CD4-positive, alpha-beta T cell treated with Interferon alpha-2 for 1 hour (primary cell): ENCODE data around the gene INO80E.
"Not testable (repeated sequence)": the region's sequence is repeated elsewhere in the genome, so short reads cannot be mapped to it uniquely, and the experiment has no call there.

Experiments used
- DNase-seq, 2 donors: peaks; one replicate each; pipeline ENCODE4 v3.0.0-alpha.2; 2020 to 2022

Gene INO80E

DNA sequence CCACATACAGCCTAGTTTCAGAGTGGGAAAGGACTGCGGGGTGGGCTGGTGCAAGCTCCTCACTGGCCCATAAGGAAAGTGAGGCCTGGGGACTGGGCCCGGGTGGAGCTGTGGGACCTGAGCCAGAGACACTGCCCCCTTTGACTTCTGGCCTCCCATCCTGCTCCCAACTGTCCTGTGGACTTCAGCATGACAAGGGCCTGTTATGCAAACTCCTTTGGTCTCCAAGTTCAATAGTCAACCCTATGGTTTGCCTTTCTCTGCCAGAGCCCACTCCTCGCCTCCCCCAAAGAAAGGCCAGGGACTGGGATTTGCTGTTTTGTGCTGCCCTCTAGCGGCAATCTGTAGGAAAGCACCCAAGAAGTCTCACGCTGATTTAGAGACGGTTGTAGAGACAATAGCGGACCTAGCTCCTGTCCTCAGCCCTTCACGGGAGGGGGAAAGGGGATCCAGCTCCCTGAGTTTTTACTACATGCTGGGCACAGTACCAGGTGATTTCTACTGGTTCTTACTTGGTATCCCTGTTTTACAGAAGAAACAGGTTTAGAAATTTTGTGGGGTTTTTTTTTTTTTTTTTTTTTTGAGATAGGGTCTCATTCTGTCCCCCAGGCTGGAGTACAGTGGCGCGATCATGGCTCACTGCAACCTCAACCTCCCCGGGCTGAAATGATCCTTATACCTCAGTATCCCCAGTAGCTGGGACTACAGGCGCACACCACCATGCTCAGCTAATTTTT lies 36.2 kb downstream of the INO80E start:
- DNase-seq, result peak; percentile 59 to 77

DNA sequence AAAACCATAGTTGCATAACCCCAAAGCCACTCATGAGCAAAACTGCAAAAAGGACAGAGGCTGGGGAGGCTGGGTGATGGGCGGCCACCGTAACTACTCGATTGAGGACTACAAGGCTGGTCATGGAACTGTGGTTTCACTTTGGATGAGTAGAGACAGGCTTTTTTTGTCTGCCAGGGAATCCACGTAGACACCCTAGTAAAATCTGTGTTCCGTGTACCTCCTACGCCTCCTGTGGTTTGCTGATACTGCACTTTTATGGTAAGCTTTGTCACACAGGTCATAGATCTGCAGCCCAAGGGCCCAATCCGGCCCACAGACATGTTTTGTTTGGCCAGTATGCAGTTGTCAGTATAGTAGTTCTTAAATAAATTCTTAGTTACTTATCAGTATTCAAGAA lies 37.2 kb downstream of the INO80E start:
- DNase-seq, result no peak

DNA sequence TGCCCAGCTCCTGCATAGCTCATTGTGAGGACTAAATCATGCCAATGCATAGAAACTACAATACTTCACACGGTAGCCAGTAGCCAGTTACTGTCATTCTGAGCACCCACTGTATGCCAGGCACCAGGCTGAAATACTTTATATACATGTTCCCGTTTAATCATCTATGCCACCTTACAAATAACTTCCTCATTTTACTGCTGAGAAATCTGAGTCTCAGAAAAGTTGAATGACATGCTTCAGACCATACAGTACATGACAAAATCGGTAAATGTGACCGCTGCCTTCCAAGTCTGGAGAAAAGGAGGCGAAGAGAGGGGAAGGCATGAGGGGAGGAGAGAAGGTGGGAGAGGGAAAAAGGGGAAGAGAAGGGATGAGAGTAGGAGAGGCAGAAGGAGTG lies 44.2 kb downstream of the INO80E start:
- no peak for DNase-seq

DNA sequence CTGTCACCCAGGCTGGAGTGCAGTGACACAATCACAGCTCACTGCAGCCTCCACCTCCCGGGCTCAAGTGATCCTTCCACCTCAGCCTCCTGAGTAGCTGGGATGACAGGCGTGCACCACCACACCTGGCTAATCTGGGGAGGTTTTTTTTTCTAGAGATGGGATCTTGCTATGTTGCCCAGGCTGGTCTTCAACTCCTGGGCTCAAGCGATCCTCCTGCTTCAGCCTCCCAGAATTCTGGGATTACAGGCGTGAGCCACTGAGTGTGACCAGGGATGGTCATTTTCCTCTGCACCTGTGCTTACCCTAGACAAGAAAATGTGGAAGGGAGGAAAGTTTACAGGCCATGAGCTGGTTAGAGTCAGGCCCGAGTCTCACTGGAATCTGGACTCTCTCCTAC lies 44.6 kb downstream of the INO80E start:
- not testable (repeated sequence) for DNase-seq

DNA sequence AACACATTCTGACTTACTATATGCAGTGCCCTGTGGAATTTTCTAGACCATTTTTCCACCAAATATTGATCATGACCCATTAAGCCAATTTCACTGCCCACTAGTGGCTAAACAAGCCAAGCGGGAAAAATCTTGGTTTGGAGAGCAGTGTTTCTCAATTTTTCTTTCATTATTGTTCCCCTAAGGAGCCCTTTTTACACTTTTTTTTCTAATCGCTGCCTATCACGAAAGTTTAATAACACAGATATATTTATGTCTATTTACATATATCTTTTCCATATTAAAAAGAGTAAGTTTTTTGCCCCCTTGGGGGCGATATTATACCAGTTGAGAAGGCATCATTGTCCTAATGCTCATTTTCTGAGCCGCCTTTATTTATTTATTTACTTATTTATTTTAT lies 45.8 kb downstream of the INO80E start:
- DNase-seq, result peak in 1 of 2 donors; percentile 54

DNA sequence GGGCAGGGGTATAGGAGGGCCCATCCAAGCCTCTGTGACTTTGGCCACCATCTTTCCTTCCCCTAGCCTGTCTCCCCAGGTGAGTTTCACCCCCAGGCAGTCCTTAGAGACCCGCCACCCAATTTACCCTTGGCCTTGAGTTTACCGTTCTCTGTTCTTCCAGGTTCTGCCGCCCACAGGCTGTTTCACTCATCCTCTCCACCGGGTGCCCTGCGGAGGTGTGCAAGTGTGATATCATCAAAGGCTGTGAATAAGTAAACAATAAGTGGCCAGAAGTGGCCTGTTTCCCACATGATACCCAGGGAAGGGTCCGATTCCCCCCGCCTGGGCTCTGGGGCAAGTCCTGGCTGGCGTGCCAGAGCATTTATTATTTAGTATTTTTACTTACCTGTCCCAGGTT lies 50.1 kb downstream of the INO80E start:
- DNase-seq, result no peak

DNA sequence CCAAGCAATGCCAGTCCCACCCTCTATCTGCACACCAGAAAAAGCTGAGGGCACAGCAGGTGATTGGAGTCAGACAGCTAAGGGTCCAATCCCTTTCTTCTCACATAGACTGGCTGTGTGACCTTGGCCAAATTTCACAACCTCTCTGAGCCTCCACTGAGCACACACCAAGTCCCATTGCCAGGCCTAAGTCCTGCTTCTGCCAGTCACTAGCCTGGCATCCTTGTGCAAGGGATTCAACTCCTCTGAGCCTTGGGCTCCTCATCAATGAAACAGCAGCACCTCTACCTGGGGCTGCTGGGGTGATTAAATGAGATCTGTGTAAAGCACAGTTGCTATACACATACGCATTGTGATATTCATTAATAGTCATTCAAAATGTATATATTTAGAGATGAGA lies 50.5 kb downstream of the INO80E start:
- DNase-seq, result no peak

DNA sequence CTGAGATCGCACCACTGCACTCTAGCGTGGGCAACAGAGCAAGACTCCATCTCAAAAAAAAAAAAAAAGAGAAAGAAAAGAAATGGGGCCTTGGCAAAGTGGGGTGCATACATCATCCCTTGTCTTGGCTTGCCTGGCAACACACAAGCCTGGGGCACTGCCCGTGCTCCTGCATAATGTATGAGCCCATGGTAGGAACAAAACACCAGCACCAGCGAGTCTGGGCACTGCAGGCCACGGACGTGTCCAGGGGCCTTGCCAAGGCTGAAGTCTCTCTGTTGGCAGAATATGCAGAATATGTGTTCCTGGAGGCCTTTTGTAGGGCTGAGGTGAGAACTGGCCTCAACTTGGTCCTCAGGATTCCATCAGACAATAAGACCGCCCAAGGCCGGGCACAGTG lies 53.8 kb downstream of the INO80E start:
- DNase-seq, result no peak

DNA sequence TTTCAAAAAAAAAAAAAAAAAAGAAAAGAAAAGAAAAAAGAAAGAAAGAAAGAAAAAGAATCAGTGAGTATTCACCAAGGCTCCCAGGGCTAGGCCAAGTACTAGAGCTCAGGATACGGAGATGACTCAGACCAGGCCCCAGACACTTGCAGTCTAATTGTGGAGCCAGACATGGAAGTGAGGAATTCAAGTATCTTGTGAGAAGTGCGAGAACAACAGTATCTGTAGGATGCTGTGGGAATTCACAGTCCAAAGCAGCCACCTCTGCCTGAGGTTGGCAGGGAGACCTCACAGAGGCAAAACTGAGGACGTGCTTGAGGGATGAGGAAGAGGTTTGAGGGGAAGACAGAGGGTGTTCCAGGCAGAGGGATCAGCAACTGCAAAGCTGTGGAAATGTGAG lies 55.5 kb downstream of the INO80E start:
- no peak for DNase-seq

DNA sequence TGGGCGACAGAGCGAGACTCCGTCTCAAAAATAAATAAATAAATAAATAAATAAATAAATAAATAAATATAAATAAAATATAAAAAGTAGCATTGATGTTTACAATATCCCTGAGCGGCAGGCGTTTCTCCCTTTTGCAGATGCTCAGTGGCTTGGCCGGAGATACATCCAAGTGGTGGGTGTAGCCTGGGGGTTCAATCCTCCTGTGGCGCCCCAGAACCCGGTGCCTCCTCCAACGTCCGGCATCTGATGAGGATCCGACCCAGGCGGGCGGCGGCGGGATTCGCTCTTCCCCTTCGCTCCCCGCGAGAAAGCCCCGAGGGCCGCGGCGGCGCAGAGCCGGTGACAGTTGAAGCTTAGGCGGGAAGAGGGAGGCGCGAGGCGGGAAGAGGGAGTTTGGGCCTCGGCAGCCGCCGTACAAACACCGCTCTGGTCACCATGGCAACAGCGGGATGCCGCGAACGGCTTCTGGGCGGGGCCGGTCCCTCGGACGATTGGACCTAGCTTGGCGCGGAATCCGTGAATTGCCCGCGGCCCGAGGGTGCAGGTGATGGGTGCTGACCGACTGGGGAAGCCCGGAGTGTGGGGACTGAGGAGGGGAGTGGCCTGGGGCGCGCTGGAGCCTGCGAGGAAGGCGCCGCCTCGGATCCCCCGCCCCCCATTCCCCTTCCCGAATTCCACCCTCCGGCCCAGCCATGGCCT lies 56.8 kb downstream of the INO80E start:
- DNase-seq, result peak; percentile 90 to 91

DNA sequence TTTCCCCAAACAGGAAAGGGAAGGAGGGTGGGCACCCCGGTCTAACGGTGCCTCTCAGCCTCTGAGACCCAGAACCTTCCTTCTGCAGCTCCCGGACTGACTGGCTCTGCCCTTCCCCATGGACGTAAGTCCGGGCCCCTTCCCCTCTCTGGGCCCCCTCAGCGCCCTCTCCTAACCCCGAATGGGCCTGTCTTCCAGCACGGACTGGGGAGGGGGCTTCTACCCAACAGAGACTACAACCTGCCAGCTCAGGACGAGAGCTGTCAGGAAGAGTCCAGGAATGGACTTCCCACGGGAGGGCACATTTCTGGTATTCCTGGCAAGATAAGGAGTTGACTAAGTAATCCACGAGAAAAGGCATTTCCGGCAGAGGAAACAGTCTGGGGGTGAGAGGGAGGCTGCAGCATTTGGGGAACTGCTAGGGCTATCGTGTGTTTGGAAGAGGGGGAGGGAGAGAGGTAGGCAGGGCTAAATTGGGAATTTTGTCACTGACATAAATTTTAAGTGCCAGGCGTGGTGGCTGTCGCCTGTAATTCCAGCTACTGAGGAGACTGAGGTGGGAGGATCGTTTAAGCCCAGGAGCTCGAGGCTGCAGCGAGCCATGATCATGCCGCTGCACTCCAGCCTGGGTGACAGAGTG lies 57.5 kb downstream of the INO80E start:
- DNase-seq, result no peak

DNA sequence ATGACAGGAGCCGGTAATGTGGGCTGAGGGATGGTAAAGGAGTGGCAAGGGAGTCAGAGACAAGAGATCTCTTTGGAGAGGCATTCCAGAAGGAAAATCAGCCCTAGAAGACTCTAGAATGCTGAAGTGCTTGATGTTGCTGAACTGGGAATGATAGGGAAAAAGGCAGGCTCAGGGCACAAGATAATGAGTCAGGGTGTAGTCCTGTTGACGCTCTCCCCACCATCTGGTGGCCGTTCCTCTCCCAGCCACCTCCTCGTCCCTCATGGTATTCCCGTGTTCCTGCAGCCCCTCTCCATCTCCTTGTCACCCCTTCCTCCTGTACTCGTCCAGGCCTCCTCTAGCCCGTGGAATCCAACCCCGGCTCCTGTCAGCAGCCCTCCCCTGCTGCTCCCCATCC lies 58.4 kb downstream of the INO80E start:
- no peak for DNase-seq

DNA sequence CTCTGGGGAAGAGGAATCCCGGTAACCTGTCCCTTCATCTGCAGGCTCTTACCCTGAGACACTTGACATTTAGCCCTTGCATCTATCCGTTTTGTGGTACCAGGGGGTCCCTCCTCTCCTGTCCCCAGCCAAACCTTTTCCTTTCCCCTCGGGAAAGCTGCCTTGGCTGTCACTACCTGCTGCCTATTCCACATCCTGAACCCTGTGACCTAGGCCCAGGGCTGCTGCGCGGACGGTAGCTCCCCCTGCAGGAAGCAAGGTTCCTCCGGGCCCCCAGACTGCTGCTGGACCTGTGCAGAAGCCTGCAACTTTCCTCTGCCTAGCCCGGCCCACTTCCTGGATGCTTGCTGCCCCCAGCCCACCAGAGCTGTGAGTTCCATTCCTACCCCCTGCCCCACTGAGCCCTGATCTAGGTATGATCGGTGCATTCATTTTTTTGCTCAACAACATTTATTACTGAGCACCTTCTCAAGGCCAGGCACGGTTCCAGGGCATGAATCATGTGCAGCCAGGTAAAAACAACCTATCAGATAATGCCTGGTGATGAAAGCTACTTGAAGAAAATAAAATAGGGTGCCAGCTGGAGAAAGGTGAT lies 59.0 kb downstream of the INO80E start:
- peak in 1 of 2 donors; percentile 61 for DNase-seq
